K562 (cell line): ENCODE results near the gene WAS. TPM values are rescaled to one million over a fixed set of nuclear protein-coding genes. Genes with fewer than 3 reads are reported as not detected.

Experiments used
- ATAC-seq: fragments of 200-7000 bp; cut with Tn5 transposase; 3 replicates; pipeline ENCODE4 v1.9.1; 2020; ENCODE audit warnings: moderate library complexity
- BruUV-seq: library from RNA; stranded (reverse); fragments of 400-500 nt; replicated peaks from 2 replicates; lab custom pipeline; 2021; lab: Mats Ljungman, UMichigan
- CTCF ChIA-PET: fragments of 300-600 bp; formaldehyde crosslinking; extraction: SDS; loops from one replicate; lab custom pipeline; 2021; ENCODE audit warnings: low intra/inter-chr PET ratio; lab: Yijun Ruan, JAX
- POLR2A ChIA-PET: fragments of 300-600, 350-650 bp; sonication (Branson Sonifier 250); formaldehyde crosslinking; extraction: SDS; loops from one replicate; lab custom pipeline; 2021; ENCODE audit warnings: antibody characterized with exemption, inconsistent platforms; lab: Yijun Ruan, JAX
- DNase-seq, 4 experiments: peaks; one replicate each; pipeline versions ENCODE4 v3.0.0 to v3.0.0-alpha.2; 2011 to 2018; ENCODE audit warnings: low spot score in 3 of 4, mixed read lengths in 3 of 4; ENCODE audit errors: extremely low read depth in 1 of 4
- FAIRE-seq: peaks from 2 replicates; lab custom pipeline; 2011; peaks lifted over from hg19 to GRCh38; lab: Jason Lieb, UNC
- H2AFZ ChIP-seq: 2 replicates; pipeline ENCODE4 v1.6.0; 2011; ENCODE audit warnings: low read depth, low read length, control low read depth, inconsistent platforms
- H3K27ac ChIP-seq: fragments of 200-600 bp; 3 replicates; pipeline ENCODE4 v1.8.0; 2011; ENCODE audit warnings: low read depth, mild to moderate bottlenecking, control low read depth, inconsistent platforms, low read length, moderate library complexity, mixed read lengths; ENCODE audit errors: extremely low read depth
- H3K27me3 ChIP-seq, 2 experiments: fragments of 300-600 bp in 1 of 2; 2 replicates in 1 of 2; 3 replicates in 1 of 2; pipeline versions ENCODE4 v1.6.0 to v1.8.0; 2011; ENCODE audit warnings: inconsistent platforms in 2 of 2, low read length in 2 of 2, mild to moderate bottlenecking in 1 of 2, mixed read lengths in 1 of 2, moderate library complexity in 1 of 2; ENCODE audit not compliant: control insufficient read depth in 2 of 2, insufficient read depth in 2 of 2
- H3K36me3 ChIP-seq: fragments of 300-600 bp; 3 replicates; pipeline ENCODE4 v1.8.0; 2011; ENCODE audit warnings: mild to moderate bottlenecking, low read length, inconsistent platforms; ENCODE audit not compliant: control insufficient read depth, insufficient read depth
- H3K4me1 ChIP-seq, 2 experiments: fragments of 200-600 bp in 1 of 2; replicated peaks in 1 of 2; 2 replicates in 1 of 2; 3 replicates in 1 of 2; pipeline versions ENCODE4 v1.5.1 to v1.8.0; 2011; ENCODE audit warnings: inconsistent platforms in 2 of 2, low read length in 2 of 2, mild to moderate bottlenecking in 1 of 2, mixed read lengths in 1 of 2, moderate library complexity in 1 of 2; ENCODE audit not compliant: control insufficient read depth in 2 of 2, insufficient read depth in 2 of 2
- H3K4me2 ChIP-seq: 2 replicates; pipeline ENCODE4 v1.6.1; 2011; ENCODE audit warnings: low read length, control low read depth, inconsistent platforms, mixed read lengths; ENCODE audit not compliant: insufficient read depth
- H3K4me3 ChIP-seq: fragments of 200-600 bp; sonication (generic), shearing (Covaris generic); 2 replicates; pipeline ENCODE4 v1.5.1; 2016; ENCODE audit warnings: control low read depth, inconsistent platforms
- H3K79me2 ChIP-seq: fragments of 200-600 bp; 3 replicates; pipeline ENCODE4 v1.8.0; 2011; ENCODE audit warnings: low read length, inconsistent platforms; ENCODE audit not compliant: control insufficient read depth, insufficient read depth
- H3K9ac ChIP-seq, 2 experiments: 2 replicates each; pipeline versions ENCODE4 v1.6.0 to v1.6.1; 2011; ENCODE audit warnings: low read depth in 2 of 2, low read length in 2 of 2, control low read depth in 1 of 2, inconsistent platforms in 1 of 2, mild to moderate bottlenecking in 1 of 2, mixed read lengths in 1 of 2; ENCODE audit not compliant: insufficient read depth in 1 of 2
- H3K9me1 ChIP-seq: one replicate; pipeline ENCODE4 v1.6.0; 2011; ENCODE audit warnings: inconsistent platforms, mild to moderate bottlenecking, low read length, moderate library complexity; ENCODE audit not compliant: control insufficient read depth, insufficient read depth
- H3K9me3 ChIP-seq: replicated peaks from 2 replicates; pipeline ENCODE4 v1.5.1; 2011; ENCODE audit warnings: low read depth, low read length, inconsistent platforms; ENCODE audit not compliant: control insufficient read depth, insufficient read depth
- H4K20me1 ChIP-seq: replicated peaks from 2 replicates; pipeline ENCODE4 v1.6.1; 2011; ENCODE audit warnings: low read length, inconsistent platforms, mixed read lengths; ENCODE audit not compliant: control insufficient read depth, insufficient read depth
- BRD4 ChIP-seq: fragments of 200-600 bp; sonication (generic); IDR thresholded peaks from 2 replicates; pipeline ENCODE4 v1.6.1; 2017; ENCODE audit warnings: inconsistent platforms
- FOXO4 ChIP-seq: fragments of 450-650 bp; formaldehyde crosslinking; IDR thresholded peaks from 2 replicates; pipeline ENCODE4 v1.4.0; 2020; ENCODE audit warnings: mild to moderate bottlenecking, moderate library complexity
- RBBP5 ChIP-seq: fragments of 200-600 bp; sonication (generic); IDR thresholded peaks from 2 replicates; pipeline ENCODE4 v1.6.1; 2012; ENCODE audit warnings: borderline replicate concordance, mild to moderate bottlenecking, low read length, control low read depth, inconsistent platforms; ENCODE audit not compliant: insufficient read depth, poor library complexity, severe bottlenecking
- SETDB1 ChIP-seq: IDR thresholded peaks from one replicate; pipeline ENCODE4 v1.6.1; 2012; ENCODE audit warnings: low read length, control low read depth, inconsistent platforms
- SMARCA5 ChIP-seq: fragments of 450-650 bp; IDR thresholded peaks from 2 replicates; pipeline ENCODE4 v1.6.1; 2016
- WGBS: fragments of 100-300 bp; shearing (Covaris generic); methylation state at CpG from one replicate; pipeline ENCODE4 v1.1.6; 2016; ENCODE audit warnings: low coverage, mixed read lengths; ENCODE audit not compliant: insufficient coverage; ENCODE audit errors: missing lambda C conversion rate; 5-methylcytosine and 5-hydroxymethylcytosine counted together
- in situ Hi-C: fragments of 300-500 bp; cut with MboI; formaldehyde crosslinking; loops from 4 replicates; pipeline ENCODE4 v1.15.0; 2018; ENCODE audit warnings: inconsistent platforms, mixed read lengths
- intact Hi-C: fragments of 100-400 bp; cut with micrococcal nuclease; formaldehyde crosslinking; loops from 2 replicates; pipeline ENCODE4 v1.14.2; 2022
- polyA plus RNA-seq, 8 experiments: library from polyadenylated mRNA; depleted of rRNA in 4 of 8; stranded (reverse) in 5 of 8; unstranded in 3 of 8; fragments of >200 nt; fragmentation: Nextera tagmentation in 2 of 8; fragmentation: Illumina TruSeq in 1 of 8; extraction: Ambion mirVana in 2 of 8; extraction: Trizol in 1 of 8; gene quantifications; 2 replicates each; pipeline versions ENCODE4 v1.2.1 to v1.2.3, GENCODE V29; 2011 to 2014; ENCODE audit warnings: inconsistent platforms in 1 of 8, missing spikeins in 1 of 8
- total RNA-seq, 7 experiments: library from RNA; depleted of rRNA in 6 of 7; stranded (reverse); fragments of >200 nt in 6 of 7; fragmentation: Illumina TruSeq in 2 of 7; extraction: Trizol in 2 of 7; gene quantifications; 2 replicates each; pipeline versions ENCODE4 v1.2.1 to v1.2.3, GENCODE V29; 2011 to 2021; ENCODE audit warnings: low replicate concordance in 1 of 7
- TF ChIP-seq, protein P1 (sequence below): fragments of 450-650 bp; IDR thresholded peaks from 2 replicates; pipeline ENCODE4 v1.6.1; 2016; ENCODE audit warnings: antibody characterized with exemption
- TF ChIP-seq, protein P2 (sequence below): fragments of 200-600 bp; sonication (generic); IDR thresholded peaks from one replicate; pipeline ENCODE4 v1.6.1; 2012; ENCODE audit warnings: mild to moderate bottlenecking, low read depth, low read length, inconsistent platforms

Gene WAS
- total and polyA plus RNA-seq, 9 of the 15 experiments (the other 6 are each of a cell fraction or from before 2014, with no cell fraction given) = 0.11 to 16.1 (median 3.8) TPM

- FAIRE-seq (no peak), ATAC-seq (no peak), DNase-seq (no peak)
- H3K9ac ChIP-seq = no peak overlapping the region
- WGBS = 16% methylated on average over 4 of the region's 4 CpGs
- H4K20me1 ChIP-seq = no peaks in the 10 kb centered on the region
- H3K4me3 ChIP-seq = no peak overlapping the region
- no peaks in the 10 kb centered on the region for H3K9me3 ChIP-seq
- ChIA-PET CTCF (no interaction called here), POLR2A (interaction anchor here (0.6 to 1.3 kb wide), 3 partner anchors 8 to 66 kb away, joined by 3 read pairs; no protein-coding TSS in a partner anchor)
- H2AFZ ChIP-seq = no peak overlapping the region
- H3K9me1 ChIP-seq = no peaks in the 10 kb centered on the region
- no peaks in the 10 kb centered on the region for H3K36me3 ChIP-seq
- H3K4me2 ChIP-seq = no peak overlapping the region
- peaks cover 0 to 9% of the 10 kb centered on the region in 2 experiments; a peak in 2 of 5 replicates for H3K4me1 ChIP-seq
- no peaks in the 10 kb centered on the region for H3K27me3 ChIP-seq
- intact Hi-C loops = no loop called here
- H3K27ac ChIP-seq = no peak overlapping the region
- BruUV-seq = no TSS peak
- 0 out of 3 replicates have a peak, but pooled peaks cover 3% of the 10 kb centered on the region for H3K79me2 ChIP-seq
- in situ Hi-C loops = no loop called here
- TF ChIP-seq, protein P1, sequence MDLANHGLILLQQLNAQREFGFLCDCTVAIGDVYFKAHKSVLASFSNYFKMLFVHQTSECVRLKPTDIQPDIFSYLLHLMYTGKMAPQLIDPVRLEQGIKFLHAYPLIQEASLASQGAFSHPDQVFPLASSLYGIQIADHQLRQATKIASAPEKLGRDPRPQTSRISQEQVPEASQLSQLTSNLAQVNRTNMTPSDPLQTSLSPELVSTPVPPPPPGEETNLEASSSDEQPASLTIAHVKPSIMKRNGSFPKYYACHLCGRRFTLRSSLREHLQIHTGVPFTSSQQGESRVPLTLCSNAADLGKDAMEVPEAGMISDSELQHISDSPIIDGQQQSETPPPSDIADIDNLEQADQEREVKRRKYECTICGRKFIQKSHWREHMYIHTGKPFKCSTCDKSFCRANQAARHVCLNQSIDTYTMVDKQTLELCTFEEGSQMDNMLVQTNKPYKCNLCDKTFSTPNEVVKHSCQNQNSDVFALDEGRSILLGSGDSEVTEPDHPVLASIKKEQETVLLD = no peak
- no peak for TF ChIP-seq SMARCA5
- no peak for TF ChIP-seq SETDB1
- TF ChIP-seq RBBP5 = no peak
- no peak for TF ChIP-seq BRD4
- no peak for TF ChIP-seq FOXO4 (CRISPR knock-in tag)
- TF ChIP-seq, protein P2, sequence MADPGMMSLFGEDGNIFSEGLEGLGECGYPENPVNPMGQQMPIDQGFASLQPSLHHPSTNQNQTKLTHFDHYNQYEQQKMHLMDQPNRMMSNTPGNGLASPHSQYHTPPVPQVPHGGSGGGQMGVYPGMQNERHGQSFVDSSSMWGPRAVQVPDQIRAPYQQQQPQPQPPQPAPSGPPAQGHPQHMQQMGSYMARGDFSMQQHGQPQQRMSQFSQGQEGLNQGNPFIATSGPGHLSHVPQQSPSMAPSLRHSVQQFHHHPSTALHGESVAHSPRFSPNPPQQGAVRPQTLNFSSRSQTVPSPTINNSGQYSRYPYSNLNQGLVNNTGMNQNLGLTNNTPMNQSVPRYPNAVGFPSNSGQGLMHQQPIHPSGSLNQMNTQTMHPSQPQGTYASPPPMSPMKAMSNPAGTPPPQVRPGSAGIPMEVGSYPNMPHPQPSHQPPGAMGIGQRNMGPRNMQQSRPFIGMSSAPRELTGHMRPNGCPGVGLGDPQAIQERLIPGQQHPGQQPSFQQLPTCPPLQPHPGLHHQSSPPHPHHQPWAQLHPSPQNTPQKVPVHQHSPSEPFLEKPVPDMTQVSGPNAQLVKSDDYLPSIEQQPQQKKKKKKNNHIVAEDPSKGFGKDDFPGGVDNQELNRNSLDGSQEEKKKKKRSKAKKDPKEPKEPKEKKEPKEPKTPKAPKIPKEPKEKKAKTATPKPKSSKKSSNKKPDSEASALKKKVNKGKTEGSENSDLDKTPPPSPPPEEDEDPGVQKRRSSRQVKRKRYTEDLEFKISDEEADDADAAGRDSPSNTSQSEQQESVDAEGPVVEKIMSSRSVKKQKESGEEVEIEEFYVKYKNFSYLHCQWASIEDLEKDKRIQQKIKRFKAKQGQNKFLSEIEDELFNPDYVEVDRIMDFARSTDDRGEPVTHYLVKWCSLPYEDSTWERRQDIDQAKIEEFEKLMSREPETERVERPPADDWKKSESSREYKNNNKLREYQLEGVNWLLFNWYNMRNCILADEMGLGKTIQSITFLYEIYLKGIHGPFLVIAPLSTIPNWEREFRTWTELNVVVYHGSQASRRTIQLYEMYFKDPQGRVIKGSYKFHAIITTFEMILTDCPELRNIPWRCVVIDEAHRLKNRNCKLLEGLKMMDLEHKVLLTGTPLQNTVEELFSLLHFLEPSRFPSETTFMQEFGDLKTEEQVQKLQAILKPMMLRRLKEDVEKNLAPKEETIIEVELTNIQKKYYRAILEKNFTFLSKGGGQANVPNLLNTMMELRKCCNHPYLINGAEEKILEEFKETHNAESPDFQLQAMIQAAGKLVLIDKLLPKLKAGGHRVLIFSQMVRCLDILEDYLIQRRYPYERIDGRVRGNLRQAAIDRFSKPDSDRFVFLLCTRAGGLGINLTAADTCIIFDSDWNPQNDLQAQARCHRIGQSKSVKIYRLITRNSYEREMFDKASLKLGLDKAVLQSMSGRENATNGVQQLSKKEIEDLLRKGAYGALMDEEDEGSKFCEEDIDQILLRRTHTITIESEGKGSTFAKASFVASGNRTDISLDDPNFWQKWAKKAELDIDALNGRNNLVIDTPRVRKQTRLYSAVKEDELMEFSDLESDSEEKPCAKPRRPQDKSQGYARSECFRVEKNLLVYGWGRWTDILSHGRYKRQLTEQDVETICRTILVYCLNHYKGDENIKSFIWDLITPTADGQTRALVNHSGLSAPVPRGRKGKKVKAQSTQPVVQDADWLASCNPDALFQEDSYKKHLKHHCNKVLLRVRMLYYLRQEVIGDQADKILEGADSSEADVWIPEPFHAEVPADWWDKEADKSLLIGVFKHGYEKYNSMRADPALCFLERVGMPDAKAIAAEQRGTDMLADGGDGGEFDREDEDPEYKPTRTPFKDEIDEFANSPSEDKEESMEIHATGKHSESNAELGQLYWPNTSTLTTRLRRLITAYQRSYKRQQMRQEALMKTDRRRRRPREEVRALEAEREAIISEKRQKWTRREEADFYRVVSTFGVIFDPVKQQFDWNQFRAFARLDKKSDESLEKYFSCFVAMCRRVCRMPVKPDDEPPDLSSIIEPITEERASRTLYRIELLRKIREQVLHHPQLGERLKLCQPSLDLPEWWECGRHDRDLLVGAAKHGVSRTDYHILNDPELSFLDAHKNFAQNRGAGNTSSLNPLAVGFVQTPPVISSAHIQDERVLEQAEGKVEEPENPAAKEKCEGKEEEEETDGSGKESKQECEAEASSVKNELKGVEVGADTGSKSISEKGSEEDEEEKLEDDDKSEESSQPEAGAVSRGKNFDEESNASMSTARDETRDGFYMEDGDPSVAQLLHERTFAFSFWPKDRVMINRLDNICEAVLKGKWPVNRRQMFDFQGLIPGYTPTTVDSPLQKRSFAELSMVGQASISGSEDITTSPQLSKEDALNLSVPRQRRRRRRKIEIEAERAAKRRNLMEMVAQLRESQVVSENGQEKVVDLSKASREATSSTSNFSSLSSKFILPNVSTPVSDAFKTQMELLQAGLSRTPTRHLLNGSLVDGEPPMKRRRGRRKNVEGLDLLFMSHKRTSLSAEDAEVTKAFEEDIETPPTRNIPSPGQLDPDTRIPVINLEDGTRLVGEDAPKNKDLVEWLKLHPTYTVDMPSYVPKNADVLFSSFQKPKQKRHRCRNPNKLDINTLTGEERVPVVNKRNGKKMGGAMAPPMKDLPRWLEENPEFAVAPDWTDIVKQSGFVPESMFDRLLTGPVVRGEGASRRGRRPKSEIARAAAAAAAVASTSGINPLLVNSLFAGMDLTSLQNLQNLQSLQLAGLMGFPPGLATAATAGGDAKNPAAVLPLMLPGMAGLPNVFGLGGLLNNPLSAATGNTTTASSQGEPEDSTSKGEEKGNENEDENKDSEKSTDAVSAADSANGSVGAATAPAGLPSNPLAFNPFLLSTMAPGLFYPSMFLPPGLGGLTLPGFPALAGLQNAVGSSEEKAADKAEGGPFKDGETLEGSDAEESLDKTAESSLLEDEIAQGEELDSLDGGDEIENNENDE = no peak
Observed at GRCh38 chrX:48720577-48721250, 37.1 kb downstream of the WAS start.
